HEK293 (cell line): ENCODE data around the gene STARD3.

Experiments
- CTCF ChIA-PET: fragments of 350-600 bp; formaldehyde crosslinking; extraction: SDS; loops from one replicate; lab custom pipeline; 2021; ENCODE audit warnings: antibody characterized with exemption; lab: Yijun Ruan, JAX
- POLR2A ChIA-PET: fragments of 300-600 bp; formaldehyde crosslinking; extraction: SDS; loops from one replicate; lab custom pipeline; 2020; ENCODE audit warnings: antibody characterized with exemption, inconsistent platforms; lab: Yijun Ruan, JAX
- H3K27ac ChIP-seq: fragments of 200-500 bp; sonication (Bioruptor generic); 2 replicates; pipeline ENCODE4 v1.5.1; 2014; ENCODE audit warnings: low read depth, low read length, control low read depth, inconsistent platforms; ENCODE audit errors: extremely low read depth
- H3K36me3 ChIP-seq, 2 experiments: fragments of 200-500 bp in 1 of 2; sonication (Bioruptor generic) in 1 of 2; 1 replicate in 1 of 2; 2 replicates in 1 of 2; pipeline ENCODE4 v1.5.1; 2014 to 2017; ENCODE audit warnings: inconsistent platforms in 2 of 2, low read length in 2 of 2; ENCODE audit not compliant: control insufficient read depth in 2 of 2, insufficient read depth in 1 of 2
- H3K4me1 ChIP-seq: fragments of 200-500 bp; sonication (Bioruptor generic); 2 replicates; pipeline ENCODE4 v1.5.1; 2014; ENCODE audit warnings: mild to moderate bottlenecking, low read length, inconsistent platforms; ENCODE audit not compliant: control insufficient read depth, insufficient read depth
- H3K4me3 ChIP-seq: 2 replicates; pipeline ENCODE4 v1.5.1; 2011; ENCODE audit warnings: low read depth, mild to moderate bottlenecking, control low read depth, low read length, moderate library complexity
- H3K9me3 ChIP-seq: fragments of 200-500 bp; sonication (Bioruptor generic); 2 replicates; pipeline ENCODE4 v1.5.1; 2014; ENCODE audit warnings: low read depth, low read length, inconsistent platforms; ENCODE audit not compliant: control insufficient read depth, insufficient read depth
- EGR2 ChIP-seq: fragments of 450-650 bp; formaldehyde crosslinking; IDR thresholded peaks from 2 replicates; pipeline ENCODE4 v1.5.1; 2016; ENCODE audit warnings: low read depth, missing biosample characterization, missing genetic modification characterization
- GLI4 ChIP-seq: fragments of 450-650 bp; formaldehyde crosslinking; IDR thresholded peaks from 2 replicates; pipeline ENCODE4 v1.5.1; 2016; ENCODE audit warnings: missing biosample characterization, missing genetic modification characterization
- HIC1 ChIP-seq: fragments of 450-650 bp; formaldehyde crosslinking; IDR thresholded peaks from 2 replicates; pipeline ENCODE4 v1.5.1; 2016; ENCODE audit warnings: missing biosample characterization, missing genetic modification characterization
- HOXC10 ChIP-seq: sonication (generic); formaldehyde crosslinking; IDR thresholded peaks from 2 replicates; pipeline ENCODE4 v1.8.1; 2023; ENCODE audit warnings: mild to moderate bottlenecking, missing genetic modification reagents
- KLF1 ChIP-seq: fragments of 450-650 bp; formaldehyde crosslinking; IDR thresholded peaks from 2 replicates; pipeline ENCODE4 v1.5.1; 2016; ENCODE audit warnings: missing biosample characterization, missing genetic modification characterization
- MZF1 ChIP-seq: fragments of 450-650 bp; formaldehyde crosslinking; IDR thresholded peaks from 2 replicates; pipeline ENCODE4 v1.5.1; 2017; ENCODE audit warnings: missing biosample characterization, missing genetic modification characterization, borderline replicate concordance
- ZBTB10 ChIP-seq: fragments of 450-650 bp; formaldehyde crosslinking; IDR thresholded peaks from 2 replicates; pipeline ENCODE4 v1.5.1; 2016; ENCODE audit warnings: missing biosample characterization, missing genetic modification characterization
- ZFHX2 ChIP-seq: fragments of 450-650 bp; formaldehyde crosslinking; conservative IDR thresholded peaks from 2 replicates; pipeline ENCODE4 v1.5.1; 2016; ENCODE audit warnings: missing biosample characterization, missing genetic modification characterization
- ZNF148 ChIP-seq: fragments of 450-650 bp; formaldehyde crosslinking; IDR thresholded peaks from 2 replicates; pipeline ENCODE4 v1.5.0; 2017; ENCODE audit warnings: missing biosample characterization, missing genetic modification characterization, borderline replicate concordance
- ZNF280D ChIP-seq: fragments of 450-650 bp; formaldehyde crosslinking; IDR thresholded peaks from 2 replicates; pipeline ENCODE4 v1.5.1; 2016; ENCODE audit warnings: missing biosample characterization, missing genetic modification characterization
- ZNF335 ChIP-seq: fragments of 450-650 bp; formaldehyde crosslinking; conservative IDR thresholded peaks from 2 replicates; pipeline ENCODE4 v1.5.1; 2016; ENCODE audit warnings: missing biosample characterization, missing genetic modification characterization
- ZNF37A ChIP-seq: fragments of 450-650 bp; IDR thresholded peaks from 2 replicates; pipeline ENCODE4 v1.5.1; 2018; ENCODE audit warnings: missing biosample characterization, missing genetic modification characterization
- ZNF391 ChIP-seq: fragments of 450-650 bp; formaldehyde crosslinking; IDR thresholded peaks from 2 replicates; pipeline ENCODE4 v1.5.1; 2016; ENCODE audit warnings: low read depth, missing biosample characterization, missing genetic modification characterization, borderline replicate concordance
- ZNF398 ChIP-seq: fragments of 450-650 bp; formaldehyde crosslinking; IDR thresholded peaks from 2 replicates; pipeline ENCODE4 v1.5.1; 2017; ENCODE audit warnings: missing biosample characterization, missing genetic modification characterization
- ZNF488 ChIP-seq: fragments of 450-650 bp; formaldehyde crosslinking; IDR thresholded peaks from 2 replicates; pipeline ENCODE4 v1.5.1; 2016; ENCODE audit warnings: missing biosample characterization, missing genetic modification characterization
- ZNF544 ChIP-seq: fragments of 450-650 bp; formaldehyde crosslinking; IDR thresholded peaks from 2 replicates; pipeline ENCODE4 v1.5.0; 2017; ENCODE audit warnings: missing biosample characterization, missing genetic modification characterization
- ZNF548 ChIP-seq: fragments of 450-650 bp; formaldehyde crosslinking; IDR thresholded peaks from 2 replicates; pipeline ENCODE4 v1.5.1; 2016; ENCODE audit warnings: missing biosample characterization, missing genetic modification characterization
- ZNF654 ChIP-seq: fragments of 450-650 bp; formaldehyde crosslinking; IDR thresholded peaks from 2 replicates; pipeline ENCODE4 v1.5.1; 2016; ENCODE audit warnings: low read depth, missing biosample characterization, missing genetic modification characterization
- ZNF658 ChIP-seq: fragments of 450-650 bp; formaldehyde crosslinking; IDR thresholded peaks from 2 replicates; pipeline ENCODE4; 2016; ENCODE audit warnings: missing biosample characterization, missing genetic modification characterization
- ZSCAN4 ChIP-seq: fragments of 450-650 bp; formaldehyde crosslinking; IDR thresholded peaks from 2 replicates; pipeline ENCODE4 v1.5.1; 2017; ENCODE audit warnings: missing biosample characterization, missing genetic modification characterization

The STARD3 gene

GRCh38 chr17:39622380-39623006 lies 14.5 kb upstream of the STARD3 start (continued):
- TF ChIP-seq ZSCAN4 (tag by site-specific recombination) = no peak
- no peak for TF ChIP-seq ZNF544 (tag by site-specific recombination)
- no peak for TF ChIP-seq ZNF335 (tag by site-specific recombination)
- no peak for TF ChIP-seq KLF1 (tag by site-specific recombination)
- TF ChIP-seq, all 188 proteins: peak for 3

- Histone ChIP-seq H3K4me1 (peaks cover 4% of the 10 kb centered on the region; the same call in 1 of the 2 replicates), H3K4me3 (no peak overlapping the region), H3K36me3 (no peaks in the 10 kb centered on the region), H3K9me3 (no peaks in the 10 kb centered on the region), H3K27ac (no peak overlapping the region)
- ChIA-PET POLR2A (interaction anchor here (0.6 kb wide), 3 partner anchors 40 to 205 kb away, joined by 3 to 9 read pairs (median 5); no protein-coding TSS in a partner anchor), CTCF (interaction anchor here (0.6 to 11.8 kb wide), 67 partner anchors 10 to 726 kb away, joined by 3 to 475 read pairs (median 5); partner anchors contain the start of genes ERBB2, MIEN1, NEUROD2 and PNMT)
- TF ChIP-seq ZNF148 (tag by site-specific recombination) = no peak
- no peak for TF ChIP-seq ZNF548 (tag by site-specific recombination)
- TF ChIP-seq ZNF658 = no peak
- no peak for TF ChIP-seq MZF1 (tag by site-specific recombination)
- TF ChIP-seq ZFHX2 (tag by site-specific recombination) = no peak
- TF ChIP-seq ZBTB10 (tag by site-specific recombination) = no peak
- TF ChIP-seq ZNF398 (tag by site-specific recombination) = no peak
- no peak for TF ChIP-seq ZNF280D (tag by site-specific recombination)
- no peak for TF ChIP-seq ZNF488 (tag by site-specific recombination)
- peak; percentile 97 for TF ChIP-seq HIC1 (tag by site-specific recombination)
- TF ChIP-seq ZNF391 (tag by site-specific recombination) = no peak
- TF ChIP-seq GLI4 (tag by site-specific recombination) = no peak
- TF ChIP-seq HOXC10 (CRISPR knock-in tag) = no peak
- peak; percentile 77 for TF ChIP-seq ZNF654 (tag by site-specific recombination)
- no peak for TF ChIP-seq ZNF37A
- no peak for TF ChIP-seq EGR2 (tag by site-specific recombination)
Measured at GRCh38 chr17:39623356-39623950, 13.5 kb upstream of the STARD3 start.
